T-helper 2 cell (primary cell): ENCODE measurements around the gene CXXC4.

Source experiments
- DNase-seq, 5 experiments: peaks; one replicate each; pipeline versions ENCODE4 v3.0.0 to v3.0.0-alpha.2; 2012 to 2022

Gene CXXC4

GRCh38 chr4:104488151-104488550, 6.5 kb downstream of the CXXC4 start:
- no peak for DNase-seq

DNA sequence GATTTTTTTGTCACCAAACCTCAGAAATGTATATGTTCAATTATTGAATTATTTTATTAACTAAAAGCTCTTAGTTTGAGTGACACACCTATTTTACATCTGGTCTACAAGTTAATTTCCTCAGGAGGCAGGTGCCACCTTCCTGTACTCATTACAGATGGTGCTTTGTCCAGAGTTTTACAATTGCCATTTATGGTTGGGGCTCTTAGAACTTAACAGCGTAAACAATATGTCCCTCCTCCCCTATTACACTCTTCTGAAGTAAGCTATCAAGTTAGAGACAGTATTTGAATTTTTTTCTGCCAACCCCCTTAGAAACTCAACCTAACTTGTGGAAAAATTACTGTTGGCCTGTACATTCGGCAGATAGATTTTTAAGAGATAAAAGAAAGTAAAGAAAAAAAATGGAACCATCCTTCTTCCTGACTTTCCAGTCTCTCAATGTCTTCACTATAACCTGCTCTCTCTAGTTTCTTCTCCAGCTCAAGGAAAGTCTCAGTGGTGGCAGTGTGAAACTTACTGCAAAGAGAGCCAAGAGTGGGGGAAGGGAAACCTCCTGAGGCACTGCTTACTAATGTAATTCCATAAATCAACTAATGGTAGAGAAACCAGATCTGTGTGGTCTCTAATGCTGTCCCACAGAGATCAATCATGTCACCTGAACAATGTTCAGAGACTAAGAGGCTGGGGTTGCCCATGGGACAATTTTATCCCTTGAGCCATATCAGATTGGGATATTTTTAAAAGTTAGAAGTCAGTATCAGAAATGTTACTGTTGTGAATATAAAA, 7.8 kb downstream of the CXXC4 start:
- DNase-seq, result no peak

DNA sequence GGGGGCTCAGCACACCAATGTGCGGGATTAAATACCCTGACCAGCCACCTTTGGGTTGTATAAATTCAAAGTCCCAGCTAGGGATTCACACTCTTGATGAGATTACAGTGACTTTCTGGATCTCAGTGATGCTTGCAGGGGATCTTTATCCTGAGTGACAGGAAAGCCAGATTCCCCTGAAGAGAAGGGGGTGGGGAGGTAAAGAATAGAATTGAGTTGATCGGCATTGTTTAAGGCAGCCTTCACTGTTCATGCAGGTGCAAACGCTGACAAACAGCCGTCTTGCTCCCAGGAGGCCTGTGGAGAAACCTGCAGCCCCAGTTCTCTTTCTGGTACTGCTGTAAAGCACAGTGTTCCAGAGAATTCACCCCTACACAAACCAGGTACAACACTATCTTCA, 19.0 kb downstream of the CXXC4 start:
- no peak for DNase-seq

GRCh38 chr4:104472766-104473165, 21.9 kb downstream of the CXXC4 start:
- no peak for DNase-seq

DNA sequence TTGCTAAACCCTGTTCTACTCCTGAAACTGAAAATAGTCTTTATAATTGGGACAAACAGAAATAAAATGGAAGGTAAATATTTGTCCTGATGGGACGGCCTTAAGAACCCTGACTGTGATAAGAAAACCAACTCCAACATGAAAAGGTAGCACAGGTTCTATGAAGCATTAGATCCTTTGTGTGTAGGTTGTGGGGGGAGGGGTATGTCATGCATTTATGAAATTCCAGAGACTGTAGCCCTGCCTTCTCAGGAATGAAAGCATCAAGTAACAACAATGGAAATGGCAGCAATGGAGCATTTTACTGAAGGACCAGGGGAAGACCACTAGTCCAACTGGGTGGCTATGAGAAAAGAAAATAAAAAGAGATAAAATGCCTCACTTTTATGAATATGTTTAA, 23.9 kb downstream of the CXXC4 start:
- no peak for DNase-seq

- no peak for DNase-seq
Measured at GRCh38 chr4:104469794-104470193, 24.9 kb downstream of the CXXC4 start.

GRCh38 chr4:104465619-104466018, 29.1 kb downstream of the CXXC4 start:
- DNase-seq, result no peak

DNA sequence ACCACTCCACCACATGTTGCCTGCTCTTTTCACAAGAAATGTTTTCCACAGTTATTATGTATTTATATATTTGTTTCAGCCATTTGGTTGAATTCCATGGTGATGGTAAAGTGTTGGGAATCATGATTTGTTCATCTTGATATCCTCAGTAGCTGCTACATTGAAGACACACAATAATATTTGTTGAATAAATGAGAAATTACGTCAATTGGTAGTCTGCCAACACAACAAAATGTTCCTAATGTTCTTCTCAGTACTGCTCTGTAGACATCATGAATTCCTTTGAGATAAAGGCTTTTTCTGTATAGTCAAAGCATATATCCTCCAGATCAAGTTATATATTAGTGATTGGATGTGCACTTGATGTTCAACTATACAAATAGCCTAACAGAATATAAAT, 29.5 kb downstream of the CXXC4 start:
- no peak for DNase-seq

DNA sequence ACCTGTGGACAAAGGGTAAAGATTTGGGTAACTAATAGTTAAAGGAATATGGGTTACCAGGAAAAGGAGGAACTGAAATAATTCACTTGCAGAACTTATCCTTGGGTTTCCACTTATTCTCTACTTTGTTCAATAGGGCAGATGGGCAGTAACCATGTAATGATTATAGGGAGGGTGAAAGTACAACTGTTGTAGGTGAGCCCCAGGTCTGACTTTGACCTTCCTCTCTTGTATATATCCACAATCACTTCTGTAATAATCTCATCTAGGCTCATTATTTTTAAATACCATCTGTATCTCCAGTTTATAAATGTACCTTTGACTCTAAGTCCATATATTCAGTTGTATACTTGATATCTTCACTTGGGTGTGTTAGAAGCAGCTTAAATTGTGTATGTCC, 32.1 kb downstream of the CXXC4 start:
- DNase-seq, result no peak

- no peak for DNase-seq
Measured at GRCh38 chr4:104457308-104457981, 37.2 kb downstream of the CXXC4 start.

DNA sequence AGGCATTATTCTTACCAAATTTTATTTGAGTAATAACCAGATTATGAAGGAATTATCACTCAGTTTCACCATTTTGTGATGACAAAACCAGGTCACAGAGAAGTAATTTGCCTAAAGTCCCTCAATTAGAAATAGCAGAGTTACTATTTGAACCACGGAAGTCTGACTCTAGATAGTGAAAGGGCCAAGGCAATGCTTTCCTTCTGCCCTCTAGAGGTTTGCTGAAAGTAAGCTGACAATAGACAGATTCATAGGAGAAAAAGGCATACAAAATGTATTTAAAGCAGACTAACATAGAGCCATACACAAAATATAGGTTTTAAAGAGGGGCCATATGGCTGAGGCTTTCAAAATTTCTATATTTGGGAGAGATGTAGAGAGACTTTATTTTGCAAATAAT, 43.1 kb downstream of the CXXC4 start:
- no peak for DNase-seq

- DNase-seq, result no peak
Measured at GRCh38 chr4:104449537-104449936, 45.2 kb downstream of the CXXC4 start.

GRCh38 chr4:104447294-104447693, 47.4 kb downstream of the CXXC4 start:
- no peak for DNase-seq

- no peak for DNase-seq
Measured at GRCh38 chr4:104446431-104447278, 48.0 kb downstream of the CXXC4 start.

DNA sequence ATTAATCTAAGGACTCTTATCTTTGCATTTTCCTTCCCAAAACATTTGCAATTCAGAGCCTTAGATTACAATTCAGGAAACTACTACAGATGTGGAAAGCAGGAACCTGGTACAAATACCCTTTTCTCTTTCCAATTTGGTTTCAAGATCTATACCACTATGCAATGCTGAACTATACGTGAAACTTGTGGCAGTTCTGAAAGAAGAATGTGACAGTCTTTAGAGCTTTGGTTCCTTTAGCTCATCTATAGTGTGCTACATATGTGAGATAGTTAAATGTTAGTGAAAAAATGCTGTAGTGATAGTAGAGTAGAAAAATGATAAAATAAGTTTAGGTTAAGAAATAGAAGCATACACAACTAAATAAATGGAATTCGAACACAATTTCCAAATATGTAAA, 50.0 kb downstream of the CXXC4 start:
- DNase-seq, result no peak

GRCh38 chr4:104436542-104436941, 58.2 kb downstream of the CXXC4 start:
- DNase-seq, result no peak

DNA sequence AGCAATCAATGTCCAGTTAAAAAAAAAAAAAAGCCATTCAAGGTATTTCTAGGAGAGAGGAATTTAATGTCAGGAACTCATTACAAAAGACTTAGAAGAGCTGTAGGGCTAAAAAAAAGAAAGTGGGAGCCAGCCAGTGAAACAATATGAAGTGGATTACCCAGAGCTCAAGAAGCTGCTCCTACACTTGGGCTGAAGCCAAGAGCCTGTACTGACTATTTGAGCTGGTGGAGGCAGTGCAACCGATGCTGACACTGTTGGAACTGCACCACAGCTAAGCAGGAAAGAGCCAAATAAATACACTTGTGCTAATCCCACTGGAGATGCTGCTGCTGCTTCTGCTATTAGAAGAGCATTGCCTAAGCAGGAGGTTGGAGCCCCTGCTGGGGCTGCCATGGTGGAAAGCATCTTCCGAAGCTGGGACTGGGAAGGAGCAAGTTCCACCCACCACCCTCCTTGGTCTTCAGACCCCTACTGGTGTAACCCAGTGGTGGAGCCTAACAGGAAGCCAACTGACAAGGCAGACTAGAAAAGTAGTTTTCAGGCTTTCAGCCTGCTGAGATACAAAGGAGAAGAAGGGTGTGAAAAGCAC, 65.4 kb downstream of the CXXC4 start:
- no peak for DNase-seq

GRCh38 chr4:104425948-104426347, 68.7 kb downstream of the CXXC4 start:
- DNase-seq, result no peak

GRCh38 chr4:104424989-104425388, 69.7 kb downstream of the CXXC4 start:
- DNase-seq, result no peak

DNA sequence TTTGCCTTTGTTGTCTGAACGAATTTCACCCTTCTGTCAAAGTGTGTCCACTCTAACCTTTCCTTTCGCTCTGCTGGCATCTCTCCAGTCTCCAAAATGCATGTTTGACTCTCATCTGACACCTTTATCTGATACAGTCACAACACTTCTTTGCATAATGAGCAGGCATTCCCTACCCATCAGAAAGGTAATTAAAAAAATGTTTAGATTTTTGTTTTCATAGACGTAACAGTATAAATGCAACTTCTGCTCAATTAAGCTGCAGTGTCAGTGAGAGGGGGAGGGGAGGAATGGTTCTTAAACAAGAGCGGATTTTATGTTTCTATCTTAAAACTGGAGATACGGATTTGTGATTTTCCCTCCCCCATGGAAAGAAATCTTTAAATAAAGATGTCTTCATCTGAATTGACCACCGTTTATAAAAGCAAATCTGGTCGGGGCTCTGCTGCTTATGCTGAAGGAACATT, 70.2 kb downstream of the CXXC4 start:
- no peak for DNase-seq

DNA sequence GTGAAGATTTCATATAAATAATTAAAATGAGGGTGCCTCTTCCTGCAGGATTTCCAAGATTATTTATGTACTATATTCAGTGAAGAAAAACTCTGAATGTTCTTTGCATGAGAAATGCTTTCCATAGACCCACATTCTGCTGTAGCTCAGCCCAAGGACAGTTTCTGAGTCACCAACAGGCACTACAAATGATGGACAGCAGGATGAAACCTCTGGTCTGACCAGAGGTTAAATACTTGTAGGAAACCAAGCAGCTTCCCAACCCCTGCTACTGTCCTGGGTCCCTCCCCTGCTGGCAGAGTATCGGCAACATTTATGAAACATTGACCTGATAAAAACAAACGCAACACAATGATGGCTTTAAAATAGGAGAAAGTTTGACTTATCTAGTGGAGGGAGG, 73.1 kb downstream of the CXXC4 start:
- no peak for DNase-seq

DNA sequence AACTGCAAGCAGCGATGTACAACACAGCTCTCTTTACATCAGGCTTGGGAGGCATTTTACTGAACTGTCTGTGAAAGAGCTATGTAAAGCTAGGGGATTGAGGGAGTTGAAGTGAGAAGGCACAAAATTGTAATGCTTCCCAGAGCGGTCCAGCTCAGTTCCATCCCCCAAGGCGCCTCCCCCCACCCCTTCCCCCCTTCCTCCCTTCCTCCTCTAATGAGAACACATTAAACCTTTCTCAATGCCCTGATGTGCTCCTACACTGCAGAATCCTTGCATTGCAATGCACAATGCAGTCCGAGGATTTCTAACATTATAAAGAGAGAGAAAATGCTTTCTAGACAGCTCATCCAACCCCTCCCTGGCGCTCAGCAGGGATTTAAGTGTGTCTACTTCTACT, 73.9 kb downstream of the CXXC4 start:
- no peak for DNase-seq
